ENCODE results near the gene ARMH1.

DNA sequence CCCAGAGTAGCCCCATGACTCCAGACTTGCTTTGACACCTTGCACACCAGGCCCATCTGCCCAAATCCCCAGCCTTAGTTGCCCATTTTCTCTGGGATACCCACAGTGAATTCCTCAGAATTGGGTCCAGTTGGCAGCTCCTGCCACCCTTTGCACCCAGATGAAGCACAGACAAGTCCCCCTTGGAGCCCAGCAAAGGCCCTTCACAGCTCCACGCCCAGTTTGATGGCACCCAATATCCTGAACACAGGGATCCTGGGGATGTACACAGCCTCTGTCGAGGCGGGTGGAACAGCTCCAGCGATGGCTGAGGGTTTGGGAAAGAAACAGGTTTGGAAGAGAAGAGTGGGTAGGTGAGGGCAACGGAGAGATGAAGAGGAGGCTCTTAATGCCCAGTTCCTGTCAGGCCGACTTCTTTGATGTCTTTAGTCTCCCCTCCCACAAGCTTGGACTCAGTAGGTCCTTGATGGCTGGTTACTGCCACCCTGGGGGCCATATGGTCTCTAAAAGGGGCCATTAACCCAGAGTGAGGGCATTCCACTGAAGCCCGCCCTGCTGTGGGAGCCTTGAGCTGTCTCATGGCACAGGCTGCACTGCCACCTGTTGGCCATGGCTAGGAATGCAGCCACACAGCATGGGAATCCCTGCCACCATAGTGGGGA, 21.9 kb upstream of the ARMH1 start:
- peak; percentile 95 for TF ChIP-seq CTCF (conservative IDR thresholded peaks at IDR 0.05; ENCODE audit: low read depth, low read length)
- no peak for TF ChIP-seq EZH2phosphoT487 (IDR thresholded peaks at IDR 0.05; ENCODE audit: borderline replicate concordance, low read length)

Measured in PC-3 (cell line).